NOMO-1 (cell line): ENCODE results near the gene OR5M11.
"Not testable (repeated sequence)": the region's sequence is repeated elsewhere in the genome, so short reads cannot be mapped to it uniquely, and the experiment has no call there.

Source experiments
- DNase-seq, 2 experiments: peaks; one replicate each; lab custom pipeline; 2025; ENCODE audit not compliant: unreplicated experiment in 2 of 2; lab: John Stamatoyannopoulos, UW

Gene OR5M11

DNA sequence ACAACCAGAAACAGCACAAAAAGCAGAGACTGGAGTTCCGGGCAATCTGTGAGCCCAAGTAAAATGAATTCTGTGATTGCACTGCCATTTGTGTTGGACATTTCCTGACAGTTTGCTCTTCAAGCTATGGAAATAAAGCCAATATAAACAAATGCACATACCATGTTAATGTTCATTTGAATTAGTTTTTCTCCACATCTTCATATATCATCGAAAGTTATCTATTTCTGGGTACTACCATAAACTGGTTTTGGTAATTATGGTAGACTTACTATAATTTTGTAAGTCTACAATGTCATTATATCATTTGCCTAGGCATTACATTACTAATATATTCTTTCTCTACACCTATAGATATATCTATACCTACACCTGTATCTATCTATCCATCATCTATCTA lies at the start of gene OR5M11:
OR5M11 (minus strand) TSS at position 101 of the 400 bp plus-strand sequence; CDS start at position 101, 0 bp downstream.
- DNase-seq, result no peak

DNA sequence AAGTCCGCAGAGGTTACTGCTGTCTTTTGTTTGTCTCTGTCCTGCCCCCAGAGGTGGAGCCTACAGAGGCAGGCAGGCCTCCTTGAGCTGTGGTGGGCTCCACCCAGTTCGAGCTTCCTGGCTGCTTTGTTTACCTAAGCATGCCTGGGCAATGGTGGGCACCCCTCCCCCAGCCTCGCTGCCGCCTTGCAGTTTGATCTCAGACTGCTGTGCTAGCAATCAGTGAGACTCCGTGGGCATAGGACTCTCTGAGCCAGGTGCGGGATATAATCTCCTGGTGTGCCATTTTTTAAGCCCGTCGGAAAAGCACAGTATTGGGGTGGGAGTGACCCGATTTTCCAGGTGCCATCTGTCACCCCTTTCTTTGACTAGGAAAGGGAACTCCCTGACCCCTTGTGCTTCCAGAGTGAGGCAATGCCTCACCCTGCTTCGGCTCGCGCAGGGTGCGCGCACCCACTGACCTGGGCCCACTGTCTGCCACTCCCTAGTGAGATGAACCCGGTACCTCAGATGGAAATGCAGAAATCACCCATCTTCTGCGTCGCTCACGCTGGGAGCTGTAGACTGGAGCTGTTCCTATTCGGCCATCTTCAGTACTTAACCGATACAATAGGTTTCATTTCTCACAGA lies 49.1 kb upstream of the OR5M11 start:
- DNase-seq, result not testable (repeated sequence)

DNA sequence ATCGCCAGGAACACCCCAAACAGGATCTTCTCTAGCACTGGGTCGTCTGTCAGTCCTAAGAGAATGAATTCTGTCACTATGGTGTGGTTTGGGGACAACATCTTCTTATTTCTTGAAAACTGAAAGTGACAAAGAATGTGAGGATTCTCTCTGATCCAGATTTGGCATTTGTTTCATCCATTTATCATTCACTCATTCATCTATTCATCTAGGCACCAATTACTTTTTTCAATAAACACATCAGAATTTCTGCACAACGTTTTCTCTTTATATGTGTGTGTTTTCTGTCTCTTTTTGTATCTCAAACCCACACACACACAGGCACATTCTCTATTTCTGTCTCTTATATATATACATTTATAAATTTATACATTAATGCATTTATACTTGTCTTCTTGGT lies 34.6 kb upstream of the OR5M11 start, which contains the start of gene OR5M10:
OR5M10 (minus strand) TSS at position 101 of the 400 bp plus-strand sequence; CDS start at position 101, 0 bp downstream.
- no peak for DNase-seq

DNA sequence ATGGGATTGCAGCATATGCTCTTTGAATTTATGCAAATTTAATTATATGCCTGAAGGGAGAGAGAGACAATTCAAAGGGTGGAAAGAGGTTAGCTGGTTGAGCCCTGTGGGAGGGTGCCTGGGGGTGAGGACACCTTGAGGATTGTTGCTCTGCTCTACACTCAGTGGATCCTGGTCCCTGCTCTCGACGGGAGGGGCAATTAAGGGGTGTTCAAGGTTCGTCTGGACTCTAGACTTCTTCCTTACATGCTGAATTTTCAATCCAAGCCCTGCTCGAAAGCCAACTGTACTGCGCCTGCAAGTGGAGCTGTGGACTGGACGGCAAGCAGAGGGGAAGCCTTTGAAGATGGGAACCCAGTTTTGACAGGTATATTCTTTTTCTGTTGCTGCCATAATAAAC lies 15.5 kb upstream of the OR5M11 start:
- DNase-seq, result no peak

DNA sequence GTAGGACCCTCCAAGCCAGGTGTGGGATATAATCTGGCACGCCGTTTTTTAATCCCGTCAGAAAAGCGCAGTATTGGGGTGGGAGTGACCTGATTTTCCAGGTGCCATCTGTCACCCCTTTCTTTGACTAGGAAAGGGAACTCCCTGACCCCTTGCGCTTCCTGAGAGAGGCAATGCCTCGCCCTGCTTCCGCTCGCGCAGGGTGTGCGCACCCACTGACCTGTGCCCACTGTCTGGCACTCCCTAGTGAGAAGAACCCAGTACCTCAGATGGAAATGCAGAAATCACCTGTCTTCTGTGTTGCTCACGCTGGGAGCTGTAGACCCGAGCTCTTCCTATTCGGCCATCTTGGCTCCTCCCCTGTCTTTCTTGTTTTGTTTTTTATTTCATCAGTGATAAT lies 11.6 kb upstream of the OR5M11 start:
- not testable (repeated sequence) for DNase-seq

DNA sequence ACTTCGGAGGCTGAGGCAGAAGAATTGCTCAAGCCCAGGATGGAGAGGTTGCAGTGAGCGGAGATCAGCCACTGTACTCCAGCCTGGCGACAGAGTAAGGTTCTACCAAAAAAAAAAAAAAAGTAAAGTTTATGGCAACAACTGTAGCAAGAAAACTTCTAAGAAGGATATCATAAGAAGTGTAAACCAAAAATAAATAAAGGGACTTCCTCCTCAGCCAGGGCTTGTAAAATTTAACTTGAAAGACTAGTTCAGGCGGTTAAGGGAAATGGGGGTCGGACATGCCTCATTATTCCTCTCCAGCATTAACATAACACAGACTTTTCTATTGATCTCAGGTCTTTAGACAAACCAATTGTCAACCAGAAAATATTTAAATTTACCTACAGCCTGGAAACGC lies 2.5 kb upstream of the OR5M11 start:
- no peak for DNase-seq

DNA sequence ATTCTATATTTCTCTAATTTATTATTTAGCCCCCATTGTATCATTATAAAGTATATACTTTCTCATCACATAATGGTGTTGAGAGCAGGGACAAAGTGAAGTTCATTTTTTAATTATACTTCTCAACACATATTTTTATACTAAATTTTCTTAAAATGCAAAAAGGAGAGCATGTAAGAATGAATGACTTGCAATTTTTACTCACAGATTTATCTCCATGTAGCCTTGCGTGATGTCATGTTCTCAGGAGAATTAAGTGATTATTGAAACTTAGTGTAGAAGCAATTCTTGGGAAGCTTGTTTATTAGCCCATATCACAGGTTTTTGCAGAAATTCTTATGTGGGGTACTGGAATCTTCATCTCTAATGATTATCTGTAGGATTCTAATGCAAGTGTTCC lies 682 bp upstream of the OR5M11 start:
- DNase-seq, result no peak

DNA sequence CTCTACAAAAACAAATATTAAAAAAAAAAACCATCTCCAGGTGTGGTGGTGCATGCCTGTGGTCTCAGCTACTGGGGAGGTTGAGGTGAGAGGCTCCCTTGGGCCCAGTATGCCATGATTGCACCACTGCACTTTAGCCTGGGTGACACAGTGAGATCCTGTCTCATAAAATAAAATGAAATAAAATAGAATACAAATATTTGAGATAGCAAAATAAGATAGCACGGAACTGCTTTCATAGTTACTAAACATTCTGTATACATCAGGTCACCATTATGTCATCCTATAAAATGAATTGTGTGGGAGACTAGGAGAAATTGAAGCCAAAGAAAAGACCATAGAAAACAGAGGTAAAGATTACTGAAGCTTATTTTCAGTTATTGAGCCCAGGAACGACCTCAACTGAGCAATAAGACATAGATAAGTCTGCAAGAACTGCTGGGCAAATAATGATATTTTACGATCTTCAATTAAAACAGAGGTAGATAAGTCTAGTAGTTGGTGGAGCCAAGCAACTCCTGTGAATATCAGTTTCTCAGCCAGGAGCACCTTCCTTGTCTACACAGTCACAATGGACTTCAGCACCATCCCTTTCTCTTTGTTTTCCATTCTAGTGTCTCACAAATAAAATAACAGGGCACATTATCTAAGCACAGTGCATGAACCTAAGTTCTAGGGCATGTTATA lies 9.9 kb downstream of the OR5M11 start:
- DNase-seq, result no peak

DNA sequence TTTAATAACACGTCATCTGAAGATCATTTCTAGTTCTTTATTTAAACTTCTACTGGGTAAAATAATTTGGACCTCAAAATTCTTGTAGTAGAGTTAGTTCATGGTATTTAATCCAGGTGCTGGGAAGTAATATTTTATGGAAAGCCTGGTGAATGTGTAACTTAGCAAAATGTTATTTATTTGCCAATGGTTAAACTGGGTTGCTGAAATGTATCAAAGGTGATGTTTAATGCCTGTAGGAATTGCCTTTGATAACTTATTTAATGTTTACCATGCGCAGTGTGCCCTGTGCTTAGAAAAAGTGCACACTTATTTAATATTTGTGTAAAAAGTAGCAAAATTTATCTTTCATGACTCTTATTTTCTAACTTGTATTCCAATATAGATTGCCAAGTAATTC lies 11.2 kb downstream of the OR5M11 start:
- no peak for DNase-seq

DNA sequence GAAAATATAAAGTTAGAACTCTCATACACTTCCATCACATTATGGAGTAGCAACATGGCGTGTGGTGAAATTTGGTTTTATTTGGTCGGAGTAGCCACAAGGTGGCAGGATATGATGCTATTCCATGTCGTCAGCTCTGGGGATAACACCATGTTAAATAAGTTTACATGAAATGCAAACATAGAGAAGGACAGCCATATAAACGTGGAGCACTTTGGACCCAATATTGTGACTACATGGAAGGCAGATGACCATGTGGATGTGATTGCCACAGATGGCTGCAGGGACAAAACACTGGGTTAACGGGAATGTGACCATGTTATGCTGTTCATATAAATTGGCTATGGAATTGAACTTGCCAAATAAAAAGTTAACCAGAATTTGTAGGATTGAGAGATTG lies 21.0 kb downstream of the OR5M11 start:
- no peak for DNase-seq

DNA sequence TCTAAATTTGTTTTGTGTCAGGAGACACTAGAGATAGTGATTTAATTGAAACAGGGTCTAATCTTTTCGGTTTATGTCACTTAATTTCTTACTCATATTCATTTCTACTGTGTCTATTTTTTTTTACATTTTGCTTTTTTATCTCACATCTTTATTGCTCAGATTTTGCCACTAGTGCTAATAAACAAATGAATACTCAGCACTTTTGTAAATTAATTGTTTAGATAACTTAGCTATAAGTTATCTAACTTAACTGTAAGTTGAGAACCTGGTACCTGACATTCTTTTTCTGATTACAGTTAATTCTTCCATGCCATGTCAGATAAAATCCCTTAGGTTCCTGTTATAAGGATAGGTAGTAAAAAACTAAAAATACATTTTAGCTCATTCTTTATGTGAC lies 29.8 kb downstream of the OR5M11 start:
- DNase-seq, result no peak

DNA sequence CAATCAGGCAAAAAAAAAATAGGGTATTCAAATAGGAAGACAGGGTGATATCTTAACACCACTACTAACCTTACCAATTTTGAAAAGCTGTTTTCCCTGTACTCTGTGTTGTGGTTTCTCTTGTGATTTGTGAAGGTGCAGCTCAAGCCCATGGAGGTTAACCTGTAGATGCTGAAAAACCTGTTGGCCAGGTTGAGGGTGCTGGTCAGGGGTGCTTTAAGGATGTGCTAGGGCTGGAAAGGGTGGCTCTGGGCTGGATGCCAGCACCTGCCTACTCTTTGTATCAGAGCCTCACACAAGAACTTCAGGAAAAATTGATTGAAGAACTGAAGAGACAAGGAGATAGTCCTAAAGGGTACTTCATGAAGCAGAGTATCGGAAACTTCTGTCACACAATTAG lies 33.6 kb downstream of the OR5M11 start:
- no peak for DNase-seq

DNA sequence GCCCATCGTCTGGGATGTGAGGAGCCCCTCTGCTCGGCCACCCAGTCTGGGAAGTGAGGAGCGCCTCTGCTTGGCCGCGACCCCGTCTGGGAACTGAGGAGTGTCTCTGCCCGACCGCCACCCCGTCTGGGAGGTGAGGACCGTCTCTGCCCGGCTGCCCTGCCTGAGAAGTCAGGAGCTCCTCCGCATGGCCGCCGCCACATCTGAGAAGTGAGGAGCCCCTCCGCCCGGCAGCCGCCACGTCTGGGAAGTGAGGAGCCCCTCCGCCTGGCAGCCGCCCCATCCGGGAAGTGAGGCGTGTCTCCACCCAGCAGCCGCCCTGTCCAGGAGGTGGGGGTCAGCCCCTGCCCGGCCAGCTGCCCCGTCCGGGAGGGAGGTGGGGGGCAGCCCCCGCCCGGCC lies 46.0 kb downstream of the OR5M11 start:
- DNase-seq, result no peak

DNA sequence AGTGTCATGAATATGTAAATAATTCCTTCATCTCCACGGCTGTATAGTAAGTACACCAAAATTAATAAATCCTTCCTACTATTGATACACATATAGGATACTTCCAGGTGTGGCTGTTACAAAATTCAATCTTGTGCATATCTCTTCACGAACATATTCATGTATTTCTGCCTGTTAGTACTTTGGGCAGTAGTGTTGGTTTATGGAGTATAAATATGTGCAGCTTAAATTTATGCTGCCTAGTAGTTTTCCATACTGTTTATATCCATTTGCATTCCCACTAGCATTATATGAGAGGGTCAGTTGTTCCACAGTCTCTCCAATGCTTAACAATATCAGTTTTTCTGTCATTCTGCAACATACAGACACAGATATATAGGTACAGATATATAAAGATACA lies 47.9 kb downstream of the OR5M11 start:
- no peak for DNase-seq
